Measurements from ENCODE around the gene PITRM1. TPM values are rescaled to one million over a fixed set of nuclear protein-coding genes. Genes with fewer than 3 reads are reported as not detected.

PITRM1 gene
- total RNA-seq, 4 donors from 2014 or later = 73.1 to 109 (median 81.8) TPM

DNA sequence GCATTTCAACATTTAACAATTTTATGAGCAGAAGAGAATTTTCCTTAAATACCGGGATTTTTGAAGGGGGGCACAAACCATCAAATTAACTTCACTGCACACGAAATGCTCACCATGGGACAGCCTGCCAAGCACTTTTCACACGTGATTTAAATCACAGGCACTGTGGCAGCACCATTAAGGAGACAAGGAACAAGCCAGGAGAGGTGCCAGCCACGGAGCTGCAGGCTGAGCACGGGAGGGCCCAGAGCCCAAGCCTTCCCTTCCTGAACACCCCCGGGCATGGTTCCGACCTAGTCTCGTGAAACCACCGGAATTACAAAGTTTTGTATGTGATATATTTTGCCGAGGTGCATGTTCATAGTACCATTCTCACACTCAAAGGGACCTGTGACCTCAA lies 13.4 kb downstream of the PITRM1 start:
- TF ChIP-seq, protein P1, sequence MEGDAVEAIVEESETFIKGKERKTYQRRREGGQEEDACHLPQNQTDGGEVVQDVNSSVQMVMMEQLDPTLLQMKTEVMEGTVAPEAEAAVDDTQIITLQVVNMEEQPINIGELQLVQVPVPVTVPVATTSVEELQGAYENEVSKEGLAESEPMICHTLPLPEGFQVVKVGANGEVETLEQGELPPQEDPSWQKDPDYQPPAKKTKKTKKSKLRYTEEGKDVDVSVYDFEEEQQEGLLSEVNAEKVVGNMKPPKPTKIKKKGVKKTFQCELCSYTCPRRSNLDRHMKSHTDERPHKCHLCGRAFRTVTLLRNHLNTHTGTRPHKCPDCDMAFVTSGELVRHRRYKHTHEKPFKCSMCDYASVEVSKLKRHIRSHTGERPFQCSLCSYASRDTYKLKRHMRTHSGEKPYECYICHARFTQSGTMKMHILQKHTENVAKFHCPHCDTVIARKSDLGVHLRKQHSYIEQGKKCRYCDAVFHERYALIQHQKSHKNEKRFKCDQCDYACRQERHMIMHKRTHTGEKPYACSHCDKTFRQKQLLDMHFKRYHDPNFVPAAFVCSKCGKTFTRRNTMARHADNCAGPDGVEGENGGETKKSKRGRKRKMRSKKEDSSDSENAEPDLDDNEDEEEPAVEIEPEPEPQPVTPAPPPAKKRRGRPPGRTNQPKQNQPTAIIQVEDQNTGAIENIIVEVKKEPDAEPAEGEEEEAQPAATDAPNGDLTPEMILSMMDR (IDR thresholded peaks at IDR 0.05; ENCODE audit: low read depth) = no peak

GRCh38 chr10:3154666-3155065 lies 17.9 kb downstream of the PITRM1 start:
- TF ChIP-seq, protein P1 (IDR thresholded peaks at IDR 0.05; ENCODE audit: low read depth) = no peak

GRCh38 chr10:3152566-3152935 lies 20.0 kb downstream of the PITRM1 start:
- TF ChIP-seq, protein P1 (IDR thresholded peaks at IDR 0.05; ENCODE audit: low read depth) = no peak

DNA sequence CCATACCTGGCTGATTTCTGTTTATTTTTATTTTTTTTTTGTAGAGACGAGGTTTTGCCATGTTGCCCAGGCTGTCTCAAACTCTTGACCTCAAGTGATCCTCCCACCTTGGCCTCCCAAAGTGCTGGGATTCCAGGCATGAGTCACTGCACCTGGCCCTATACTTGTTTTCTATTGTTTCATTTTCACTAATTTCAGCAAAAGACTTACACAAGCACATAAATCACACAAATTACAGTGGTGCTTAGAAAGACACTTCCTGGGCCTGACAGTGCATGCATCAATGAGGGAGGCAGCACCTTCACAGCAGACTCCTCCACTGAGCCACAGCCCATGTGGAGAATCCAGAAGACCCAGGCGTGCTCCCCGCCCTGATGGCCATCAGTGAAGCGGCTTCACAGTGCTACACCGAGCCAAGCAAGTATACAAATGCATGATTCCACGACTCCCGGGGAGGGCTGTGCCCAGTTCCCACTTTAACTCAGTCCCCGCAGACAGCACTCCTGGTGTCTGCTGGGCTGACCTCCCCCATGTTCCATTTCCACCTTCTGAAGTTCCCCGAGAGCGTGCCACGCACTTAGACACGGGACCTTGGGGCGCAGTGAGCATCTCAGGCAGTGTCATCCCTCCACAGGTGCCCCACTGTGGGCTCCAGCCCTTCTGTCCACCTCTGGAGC lies 20.6 kb downstream of the PITRM1 start:
- TF ChIP-seq, protein P1 (IDR thresholded peaks at IDR 0.05; ENCODE audit: low read depth) = no peak

GRCh38 chr10:3150961-3151360 lies 21.6 kb downstream of the PITRM1 start:
- TF ChIP-seq, protein P1 (IDR thresholded peaks at IDR 0.05; ENCODE audit: low read depth) = no peak

DNA sequence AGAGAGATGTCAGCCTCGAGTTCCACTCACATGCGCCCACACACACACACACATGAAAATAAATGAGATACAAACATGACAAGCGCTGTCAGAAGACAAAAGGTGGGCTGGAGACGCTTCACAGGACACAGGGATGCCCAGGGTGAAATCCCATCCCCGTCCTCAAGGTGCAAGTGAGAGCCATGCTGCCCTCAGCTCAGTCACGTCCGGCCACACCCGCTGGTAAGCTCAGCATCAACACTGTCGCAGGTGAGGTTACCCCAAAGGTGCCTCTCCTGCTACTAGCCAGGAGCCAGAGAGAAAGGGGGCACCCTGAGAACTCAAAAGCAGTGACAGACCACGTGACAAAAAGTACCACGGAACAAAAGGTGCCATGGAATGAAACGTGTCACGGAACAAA lies 22.2 kb downstream of the PITRM1 start:
- TF ChIP-seq, protein P1 (IDR thresholded peaks at IDR 0.05; ENCODE audit: low read depth) = no peak

GRCh38 chr10:3149918-3150317 lies 22.7 kb downstream of the PITRM1 start:
- TF ChIP-seq, protein P1 (IDR thresholded peaks at IDR 0.05; ENCODE audit: low read depth) = no peak
